GM13977 (cell line): ENCODE measurements around the gene FBN1.
A peak's percentile ranks its signal among the peaks of the same experiment; 100 is the strongest.

Experiments used
- DNase-seq: peaks from one replicate; pipeline ENCODE4 v3.0.0; 2012; ENCODE audit warnings: low spot score
- CTCF ChIP-seq: IDR thresholded peaks from 2 replicates; pipeline ENCODE4 v1.5.1; 2012; ENCODE audit warnings: mild to moderate bottlenecking, control low read depth; ENCODE audit not compliant: insufficient read depth; ENCODE audit errors: extremely low read depth, missing control alignments
- in situ Hi-C: fragments of 300-500 bp; cut with MboI; formaldehyde crosslinking; loops from one replicate; pipeline ENCODE4 v1.12.0; 2022; ENCODE audit warnings: low sequenced_read_pairs, low pct_unique_long_range_greater_than_20kb, mixed read lengths, inconsistent platforms; ENCODE audit not compliant: unreplicated experiment

FBN1 gene

GRCh38 chr15:48644467-48644826 is 1.1 kb downstream of the FBN1 start:
- peak; percentile 48 for DNase-seq
- in situ Hi-C loops = no loop called here
- no peak for TF ChIP-seq CTCF

- DNase-seq = peak; percentile 19
- TF ChIP-seq CTCF = no peak
- in situ Hi-C loops = no loop called here
These were observed 1.6 kb downstream of the FBN1 start for GRCh38 chr15:48643776-48644466.

GRCh38 chr15:48643206-48643605 is 2.3 kb downstream of the FBN1 start:
- no peak for TF ChIP-seq CTCF
- in situ Hi-C loops = no loop called here

GRCh38 chr15:48642795-48643194 is 2.7 kb downstream of the FBN1 start:
- in situ Hi-C loops = no loop called here
- no peak for TF ChIP-seq CTCF
- DNase-seq = peak; percentile 20

More at GRCh38 chr15:48643206-48643605, 2.3 kb downstream of the FBN1 start:
- DNase-seq = no peak

GRCh38 chr15:48641416-48641815 is 4.1 kb downstream of the FBN1 start:
- peak; percentile 44 for TF ChIP-seq CTCF
- no peak for DNase-seq
- in situ Hi-C loops = no loop called here

GRCh38 chr15:48638963-48639362 is 6.5 kb downstream of the FBN1 start:
- DNase-seq = no peak
- TF ChIP-seq CTCF = no peak
- in situ Hi-C loops = no loop called here

GRCh38 chr15:48637639-48638038 is 7.9 kb downstream of the FBN1 start:
- no peak for TF ChIP-seq CTCF
- in situ Hi-C loops = no loop called here
- no peak for DNase-seq
